Measurements from ENCODE around the gene H6PD.

The H6PD gene

GRCh38 chr1:9191231-9191630 lies 43.3 kb upstream of the H6PD start:
- Histone ChIP-seq H3K9me3 (no peaks in the 10 kb centered on the region), H3K4me3 (no peak overlapping the region), H3K27ac (no peak overlapping the region), H3K36me3 (no peaks in the 10 kb centered on the region), H3K27me3 (no peaks in the 10 kb centered on the region), H3K4me1 (peaks cover 0 to 7% (median 3%) of the 10 kb centered on the region in 4 donors)
- intact Hi-C loops (cut with DNase I; ENCODE audit: low total_unique reads): no loop called here
- TF ChIP-seq, protein P1, sequence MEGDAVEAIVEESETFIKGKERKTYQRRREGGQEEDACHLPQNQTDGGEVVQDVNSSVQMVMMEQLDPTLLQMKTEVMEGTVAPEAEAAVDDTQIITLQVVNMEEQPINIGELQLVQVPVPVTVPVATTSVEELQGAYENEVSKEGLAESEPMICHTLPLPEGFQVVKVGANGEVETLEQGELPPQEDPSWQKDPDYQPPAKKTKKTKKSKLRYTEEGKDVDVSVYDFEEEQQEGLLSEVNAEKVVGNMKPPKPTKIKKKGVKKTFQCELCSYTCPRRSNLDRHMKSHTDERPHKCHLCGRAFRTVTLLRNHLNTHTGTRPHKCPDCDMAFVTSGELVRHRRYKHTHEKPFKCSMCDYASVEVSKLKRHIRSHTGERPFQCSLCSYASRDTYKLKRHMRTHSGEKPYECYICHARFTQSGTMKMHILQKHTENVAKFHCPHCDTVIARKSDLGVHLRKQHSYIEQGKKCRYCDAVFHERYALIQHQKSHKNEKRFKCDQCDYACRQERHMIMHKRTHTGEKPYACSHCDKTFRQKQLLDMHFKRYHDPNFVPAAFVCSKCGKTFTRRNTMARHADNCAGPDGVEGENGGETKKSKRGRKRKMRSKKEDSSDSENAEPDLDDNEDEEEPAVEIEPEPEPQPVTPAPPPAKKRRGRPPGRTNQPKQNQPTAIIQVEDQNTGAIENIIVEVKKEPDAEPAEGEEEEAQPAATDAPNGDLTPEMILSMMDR (IDR thresholded peaks at IDR 0.05): no peak
- no peak for DNase-seq

DNA sequence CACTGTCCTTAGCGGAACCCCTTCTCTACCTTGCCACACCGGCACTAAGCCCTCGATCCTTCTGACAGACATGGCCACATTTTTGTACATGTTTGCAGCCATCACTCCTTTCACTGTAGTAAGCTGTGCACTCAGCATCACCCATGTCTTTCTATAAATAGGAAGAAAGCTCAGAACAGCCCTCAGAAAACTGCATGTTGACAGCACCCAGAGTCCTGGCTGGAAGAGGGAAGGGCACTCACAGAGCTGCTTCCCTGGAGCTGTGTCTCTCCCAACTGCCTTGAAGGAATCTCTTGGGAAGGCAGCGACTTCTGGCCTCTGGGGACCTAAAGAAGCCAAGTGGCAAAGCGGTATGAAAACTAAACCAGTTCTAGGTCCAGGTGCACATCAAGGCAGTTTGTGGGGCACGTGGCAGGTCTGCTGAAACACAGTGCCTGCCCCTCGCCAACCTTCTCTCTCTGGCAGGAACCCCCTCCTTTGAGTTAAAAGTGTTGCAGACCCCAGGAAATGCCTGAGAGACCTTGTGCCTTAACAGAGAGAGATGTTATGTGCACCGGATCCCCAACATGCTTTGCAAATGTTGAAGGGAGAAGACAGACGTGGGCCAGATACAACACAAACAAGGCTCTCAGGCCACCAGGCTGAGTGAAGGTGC lies 41.9 kb upstream of the H6PD start:
- Histone ChIP-seq H3K4me3 (no peak overlapping the region), H3K27ac (no peak overlapping the region), H3K27me3 (no peaks in the 10 kb centered on the region), H3K36me3 (no peaks in the 10 kb centered on the region), H3K4me1 (peaks cover 0 to 21% (median 14%) of the 10 kb centered on the region in 4 donors), H3K9me3 (no peaks in the 10 kb centered on the region)
- no peak for DNase-seq
- intact Hi-C loops (cut with DNase I; ENCODE audit: low total_unique reads): no loop called here
- TF ChIP-seq, protein P1 (IDR thresholded peaks at IDR 0.05): no peak

DNA sequence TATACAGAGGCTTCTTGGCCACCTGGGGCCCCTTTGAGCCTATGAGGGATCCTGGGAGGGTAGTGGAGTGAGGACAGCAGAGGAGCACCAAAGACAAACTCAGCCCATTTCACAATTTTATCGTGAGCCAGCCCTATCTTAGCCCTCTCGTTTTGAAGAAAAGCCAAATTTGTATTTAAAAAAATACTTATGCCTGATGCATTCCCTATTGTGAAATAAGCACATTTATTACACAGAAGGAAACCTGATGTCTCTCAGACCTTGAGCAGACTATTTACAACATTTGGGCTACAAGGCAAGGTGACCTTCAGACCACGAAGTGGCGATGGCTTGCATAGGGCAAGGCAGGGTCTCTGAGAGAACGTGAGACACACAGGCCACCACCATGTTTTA lies 41.3 kb upstream of the H6PD start:
- intact Hi-C loops (cut with DNase I; ENCODE audit: low total_unique reads): no loop called here
- no peak for DNase-seq
- Histone ChIP-seq H3K36me3 (no peaks in the 10 kb centered on the region), H3K4me3 (no peak overlapping the region), H3K9me3 (no peaks in the 10 kb centered on the region), H3K27ac (no peak overlapping the region), H3K27me3 (no peaks in the 10 kb centered on the region), H3K4me1 (peaks cover 0 to 25% (median 19%) of the 10 kb centered on the region in 4 donors)
- TF ChIP-seq, protein P1 (IDR thresholded peaks at IDR 0.05): no peak

DNA sequence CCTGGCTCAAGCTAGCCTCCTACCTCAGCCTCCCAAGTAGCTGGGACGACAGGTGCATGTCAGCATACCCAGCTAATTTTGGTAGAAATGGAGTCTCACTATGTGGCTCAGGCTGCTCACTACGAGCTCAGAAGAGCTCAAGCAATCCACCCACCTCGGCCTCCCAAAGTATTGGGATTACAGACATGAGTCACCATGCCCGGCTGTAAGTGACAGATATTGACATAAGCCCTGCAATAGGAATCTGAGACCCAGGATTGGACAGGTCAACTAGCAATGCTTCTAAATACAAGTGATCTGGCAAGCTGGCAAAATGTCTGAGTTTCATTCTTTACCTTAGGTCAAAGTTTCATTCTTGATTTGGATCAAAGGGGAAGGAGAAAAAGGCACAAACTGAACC lies 40.5 kb upstream of the H6PD start:
- intact Hi-C loops (cut with DNase I; ENCODE audit: low total_unique reads): loop anchor here (2.0 kb wide), 2 partner anchors 49 to 83 kb away; no protein-coding TSS in a partner anchor
- H3K36me3 ChIP-seq: no peaks in the 10 kb centered on the region
- no peak overlapping the region for H3K27ac ChIP-seq
- DNase-seq: no peak
- no peaks in the 10 kb centered on the region for H3K27me3 ChIP-seq
- H3K9me3 ChIP-seq: no peaks in the 10 kb centered on the region
- H3K4me1 ChIP-seq: peaks cover 0 to 33% (median 23%) of the 10 kb centered on the region in 4 donors
- no peak overlapping the region for H3K4me3 ChIP-seq
- TF ChIP-seq, protein P1 (IDR thresholded peaks at IDR 0.05): no peak

GRCh38 chr1:9195651-9196050 lies 38.9 kb upstream of the H6PD start:
- Histone ChIP-seq H3K36me3 (no peaks in the 10 kb centered on the region), H3K4me3 (no peak overlapping the region), H3K27me3 (no peaks in the 10 kb centered on the region), H3K9me3 (no peaks in the 10 kb centered on the region), H3K27ac (no peak overlapping the region), H3K4me1 (peaks cover 0 to 34% (median 24%) of the 10 kb centered on the region in 4 donors)
- DNase-seq: no peak
- TF ChIP-seq, protein P1 (IDR thresholded peaks at IDR 0.05): no peak
- intact Hi-C loops (cut with DNase I; ENCODE audit: low total_unique reads): loop anchor here (2.0 to 5.0 kb wide), 3 partner anchors 42 to 85 kb away; no protein-coding TSS in a partner anchor

All from tibial artery (tissue), 4 donors.